GM18511 (cell line): ENCODE measurements around the gene FYCO1.

Experiments used
- ATAC-seq: cut with Tn5 transposase; IDR thresholded peaks from one replicate; pipeline ENCODE4 v1.9.1; 2021; ENCODE audit warnings: mild to moderate bottlenecking, moderate library complexity; ENCODE audit not compliant: unreplicated experiment

The FYCO1 gene

DNA sequence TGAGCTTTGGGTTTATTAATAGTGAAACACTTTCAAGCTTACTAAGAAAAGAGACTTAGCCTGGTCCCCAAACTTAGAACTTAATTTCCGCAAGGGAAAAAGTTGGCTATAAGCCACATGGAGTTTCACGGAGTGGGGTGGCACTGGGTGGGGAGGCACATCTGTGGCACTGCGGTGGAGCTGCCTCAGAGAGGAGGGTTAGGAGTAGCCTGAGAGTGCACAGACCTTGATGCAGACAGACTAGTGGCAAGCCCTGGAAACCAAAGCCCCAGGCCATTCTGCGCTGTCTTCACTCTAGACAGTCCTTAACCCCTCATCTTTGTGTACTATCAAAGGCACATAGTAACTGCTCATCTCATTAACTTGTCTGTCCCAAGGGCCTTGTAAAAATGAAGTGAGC is 30.4 kb downstream of the FYCO1 start:
- no peak for ATAC-seq

GRCh38 chr3:45964139-45964538 is 31.5 kb downstream of the FYCO1 start:
- no peak for ATAC-seq

DNA sequence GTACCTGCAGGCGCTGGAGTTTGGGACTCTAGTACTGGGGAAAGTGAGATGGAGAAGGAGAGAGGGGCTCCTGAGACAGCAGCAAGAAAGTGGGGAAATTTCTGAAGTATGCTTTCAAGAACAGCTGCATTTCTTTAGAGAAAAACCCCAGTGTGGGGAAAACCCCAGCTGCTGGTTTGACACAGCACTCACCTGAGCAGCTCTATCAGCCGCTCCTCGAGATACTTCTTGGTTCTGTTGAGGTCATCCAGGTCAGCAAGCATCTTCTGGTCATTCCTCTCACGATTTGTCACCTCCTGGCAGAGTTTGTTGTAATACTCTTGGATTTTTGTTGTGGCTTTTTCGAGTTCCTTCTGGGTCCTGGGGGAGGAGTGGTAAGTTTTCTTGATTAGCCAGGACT is 33.6 kb downstream of the FYCO1 start:
- ATAC-seq = no peak

DNA sequence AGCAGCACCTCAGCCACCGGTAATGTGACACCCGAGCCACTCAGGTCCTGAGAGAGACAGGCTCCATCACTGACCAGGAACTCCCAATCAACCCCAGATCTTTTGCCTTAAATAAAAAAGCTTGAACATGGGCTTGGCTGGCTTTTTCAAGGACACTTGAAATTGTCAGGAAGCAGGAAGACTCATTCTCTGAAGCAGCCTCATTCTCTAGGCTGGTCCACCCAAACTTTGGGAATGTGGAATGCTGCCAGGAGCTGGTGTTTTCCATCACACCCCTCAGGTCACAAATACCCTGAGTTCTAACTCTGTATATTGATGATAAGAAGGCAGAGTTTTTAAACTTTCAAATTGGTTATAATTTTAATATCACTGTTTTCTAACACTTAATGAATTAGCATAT is 35.3 kb downstream of the FYCO1 start:
- ATAC-seq = no peak

DNA sequence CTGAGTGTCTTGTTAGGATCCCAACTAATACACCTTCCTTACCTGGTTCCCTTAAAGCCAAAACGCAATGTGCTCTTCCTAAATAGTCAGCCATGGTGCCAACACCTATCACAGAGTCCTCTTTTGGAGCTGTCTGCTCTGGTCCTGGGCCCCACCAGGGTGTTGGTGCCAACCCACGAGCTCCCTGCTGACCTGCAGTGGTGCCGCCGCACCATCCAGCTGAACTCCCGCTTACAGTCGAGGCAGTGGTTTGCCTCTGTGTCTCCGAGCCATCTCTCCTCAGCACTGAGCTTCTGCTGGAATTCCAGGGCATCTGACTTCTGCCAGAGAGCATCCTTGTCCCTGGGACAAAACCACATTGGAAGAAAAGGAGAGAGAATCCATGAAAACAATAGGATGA is 36.4 kb downstream of the FYCO1 start:
- ATAC-seq = no peak

GRCh38 chr3:45958321-45958791 is 37.3 kb downstream of the FYCO1 start:
- ATAC-seq = no peak

DNA sequence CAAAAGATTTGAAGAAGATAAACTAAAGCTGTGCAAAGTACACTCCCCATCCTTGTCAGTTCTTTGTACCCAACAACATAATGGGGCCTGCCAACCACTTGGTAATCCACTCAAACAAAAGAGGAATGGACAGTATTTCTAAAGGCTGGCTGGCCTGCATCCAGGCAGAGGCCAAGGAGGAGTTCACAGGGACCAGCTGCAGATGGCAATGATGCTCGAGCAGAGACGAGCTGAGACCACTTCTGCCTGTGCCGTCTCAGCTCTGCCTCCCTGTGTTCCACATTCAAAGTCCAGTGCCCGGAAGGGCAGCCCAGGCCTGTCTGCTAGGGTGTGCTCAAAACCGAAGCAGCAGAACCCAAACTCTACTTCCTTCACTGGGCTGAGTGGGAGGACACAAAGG is 38.0 kb downstream of the FYCO1 start:
- ATAC-seq = no peak

GRCh38 chr3:45955706-45956105 is 39.9 kb downstream of the FYCO1 start:
- no peak for ATAC-seq

GRCh38 chr3:45955017-45955647 is 40.5 kb downstream of the FYCO1 start:
- no peak for ATAC-seq

- ATAC-seq = no peak
These were observed 41.3 kb downstream of the FYCO1 start for GRCh38 chr3:45954306-45954705.

- no peak for ATAC-seq
These were observed 42.1 kb downstream of the FYCO1 start for GRCh38 chr3:45953536-45953935.

DNA sequence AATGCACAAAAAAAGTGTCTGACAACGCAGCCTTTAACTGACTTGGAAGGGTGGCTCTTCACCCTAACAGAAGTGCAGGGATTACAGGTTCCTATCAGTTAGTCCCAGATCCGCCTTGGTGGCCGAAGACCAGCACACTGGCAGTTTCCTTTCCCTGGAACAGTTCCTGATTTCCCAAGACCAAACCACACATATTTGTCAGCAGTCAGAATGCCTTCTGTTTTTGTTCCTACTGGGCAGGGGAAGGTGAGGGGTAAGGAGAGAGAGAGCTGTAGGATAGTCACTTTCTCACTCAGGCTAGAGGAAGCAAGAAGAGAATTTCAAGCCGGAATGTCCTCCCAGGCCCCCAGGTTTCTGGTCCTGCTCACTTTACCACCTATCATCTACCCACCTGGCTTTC is 43.2 kb downstream of the FYCO1 start:
- ATAC-seq = no peak

DNA sequence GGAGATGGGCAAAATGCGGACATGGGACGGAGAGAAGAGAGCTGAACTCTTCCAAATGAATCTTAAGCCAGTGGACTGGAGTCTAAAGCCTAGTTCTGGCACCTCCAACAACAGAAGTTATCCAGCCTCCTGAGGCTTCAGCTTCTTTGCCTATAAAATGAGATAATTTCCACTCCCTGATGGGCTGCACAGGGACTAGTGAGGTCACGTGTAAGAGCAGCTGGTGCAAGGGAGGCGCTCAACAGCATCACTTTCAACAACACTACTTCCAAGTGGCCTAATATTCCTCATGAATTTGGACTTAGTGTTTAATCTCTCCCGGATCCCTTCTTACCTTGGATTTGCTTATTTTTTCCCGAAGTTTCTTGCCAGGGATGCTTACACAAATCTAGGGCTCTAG is 43.7 kb downstream of the FYCO1 start:
- no peak for ATAC-seq

DNA sequence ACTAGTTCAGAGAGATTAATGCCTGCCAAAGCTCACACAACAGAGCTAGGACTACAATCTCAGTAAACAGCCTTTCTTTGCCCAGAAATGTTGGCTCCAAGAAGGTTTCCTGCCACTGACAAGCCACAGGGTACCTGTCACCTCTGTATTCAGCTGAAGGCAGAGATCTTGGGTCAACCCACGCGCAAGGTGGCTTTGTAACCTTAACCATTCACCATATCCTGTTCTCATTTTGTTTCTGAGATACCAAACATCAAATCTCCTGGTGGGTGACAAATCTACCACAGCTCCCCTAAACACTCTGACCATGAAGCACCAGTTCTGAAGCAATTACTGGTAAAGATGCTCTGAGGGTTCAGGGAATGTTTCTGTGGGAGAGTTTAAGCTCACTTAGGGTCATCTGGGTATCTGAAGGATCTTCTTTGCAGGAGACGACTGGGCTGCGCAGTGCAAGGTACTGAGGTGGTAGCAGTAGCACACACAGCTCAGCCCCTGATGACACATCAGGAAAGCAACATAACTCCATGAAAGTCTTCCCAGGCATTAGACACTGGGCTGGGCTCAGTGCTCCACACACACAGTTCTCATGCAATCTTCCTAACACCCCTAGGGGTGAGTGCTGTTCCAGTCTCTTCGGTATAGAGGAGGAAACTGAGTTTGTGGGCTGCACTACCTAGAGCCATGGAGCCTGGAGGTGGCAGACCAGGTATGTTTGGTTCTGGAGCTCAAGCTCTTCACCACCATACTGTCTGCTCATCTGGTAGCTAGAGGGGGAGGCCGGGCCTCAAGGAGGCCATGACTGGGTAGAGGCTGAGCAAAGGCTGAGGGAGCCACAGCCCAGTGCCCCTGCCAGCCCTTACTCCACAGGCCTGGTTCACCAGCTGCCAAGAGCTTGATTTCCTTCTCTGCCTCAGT is 44.7 kb downstream of the FYCO1 start:
- ATAC-seq = no peak

GRCh38 chr3:45950131-45950530 is 45.5 kb downstream of the FYCO1 start:
- no peak for ATAC-seq

GRCh38 chr3:45949432-45949831 is 46.2 kb downstream of the FYCO1 start:
- ATAC-seq = no peak

DNA sequence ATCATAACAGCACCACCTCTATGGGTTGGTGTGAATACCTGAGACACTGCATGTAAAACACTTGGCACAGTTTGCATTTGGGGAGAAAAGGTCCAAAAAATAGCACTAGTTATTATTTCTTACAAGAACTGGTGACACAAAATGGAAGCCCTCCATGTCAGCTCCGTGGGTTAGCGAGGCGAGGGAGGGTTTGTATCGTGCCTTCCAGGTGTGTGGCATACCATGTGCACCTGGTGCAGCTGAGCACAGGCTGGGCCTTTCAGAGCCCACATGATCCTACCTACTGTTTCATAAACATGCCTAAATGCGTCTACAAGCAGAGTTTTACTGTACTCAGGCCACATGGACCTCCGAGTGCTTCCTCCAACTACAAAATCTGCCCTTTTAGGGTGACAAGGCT is 46.7 kb downstream of the FYCO1 start:
- ATAC-seq = no peak

DNA sequence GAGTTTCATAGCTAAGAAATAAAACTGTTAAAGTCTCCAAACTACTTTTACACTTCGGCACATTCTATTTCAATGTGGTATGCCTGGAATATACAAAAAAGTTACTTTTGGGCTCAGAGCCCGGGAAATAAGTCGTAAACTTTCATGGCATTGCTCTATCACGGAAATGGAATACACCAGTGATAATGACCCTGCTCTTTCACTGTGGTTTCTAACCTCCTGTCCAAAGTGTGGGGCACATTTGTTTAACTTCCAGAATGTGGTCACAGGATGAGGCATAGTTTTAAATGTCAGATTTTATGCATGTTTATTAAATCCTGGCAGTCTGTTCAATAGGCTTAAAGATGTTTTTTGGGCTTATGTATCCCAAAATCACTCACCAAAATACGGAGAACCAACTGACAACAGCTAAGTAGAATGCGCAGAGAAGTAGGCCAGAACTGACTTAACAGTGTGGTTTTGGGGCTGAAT is 47.3 kb downstream of the FYCO1 start:
- no peak for ATAC-seq

DNA sequence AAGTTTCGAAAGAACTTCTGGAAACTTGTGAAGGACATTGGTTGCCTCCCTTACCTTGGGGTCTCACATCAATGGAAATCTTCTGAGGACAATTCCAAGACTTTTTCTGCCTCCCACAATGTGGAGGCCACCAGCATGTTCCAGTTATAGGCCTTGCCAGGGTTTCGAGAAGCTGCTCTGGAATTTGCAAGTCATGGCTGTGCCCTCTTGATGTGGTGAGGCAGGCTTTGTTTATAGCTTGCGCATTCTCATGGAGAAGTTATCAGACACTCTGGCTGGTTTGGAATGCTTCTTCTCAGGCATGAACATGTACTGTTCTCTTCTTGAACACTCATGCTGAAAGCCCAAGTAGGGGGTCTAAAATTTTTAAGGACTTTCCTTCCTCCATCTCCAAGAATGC is 48.3 kb downstream of the FYCO1 start:
- ATAC-seq = no peak

DNA sequence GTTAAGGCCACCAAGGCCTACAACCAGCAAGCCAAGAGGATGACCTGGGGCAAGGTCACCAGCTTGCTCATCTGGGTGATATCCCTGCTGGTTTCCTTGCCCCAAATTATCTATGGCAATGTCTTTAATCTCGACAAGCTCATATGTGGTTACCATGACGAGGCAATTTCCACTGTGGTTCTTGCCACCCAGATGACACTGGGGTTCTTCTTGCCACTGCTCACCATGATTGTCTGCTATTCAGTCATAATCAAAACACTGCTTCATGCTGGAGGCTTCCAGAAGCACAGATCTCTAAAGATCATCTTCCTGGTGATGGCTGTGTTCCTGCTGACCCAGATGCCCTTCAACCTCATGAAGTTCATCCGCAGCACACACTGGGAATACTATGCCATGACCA is 48.7 kb downstream of the FYCO1 start:
- no peak for ATAC-seq

- no peak for ATAC-seq
These were observed 49.3 kb downstream of the FYCO1 start for GRCh38 chr3:45946307-45946706.
